Measurements from ENCODE around the gene SOCS2. TPM values are rescaled to one million over a fixed set of nuclear protein-coding genes. Genes with fewer than 3 reads are reported as not detected.
A peak's percentile ranks its signal among the peaks of the same experiment; 100 is the strongest.

The SOCS2 gene
- total RNA-seq, 1 donor from 2014 or later = 65.2 TPM

- FAIRE-seq (no peak), DNase-seq (ENCODE audit: low spot score in 2 of 2) (no peak)
Observed at GRCh38 chr12:93563807-93564538, 8.5 kb upstream of the SOCS2 start.

GRCh38 chr12:93565760-93566159 lies 6.7 kb upstream of the SOCS2 start:
- FAIRE-seq (no peak), DNase-seq (ENCODE audit: low spot score in 2 of 2) (no peak)

GRCh38 chr12:93567174-93567573 lies 5.3 kb upstream of the SOCS2 start:
- DNase-seq (ENCODE audit: low spot score in 2 of 2) (no peak), FAIRE-seq (no peak)

- FAIRE-seq = no peak
- no peak for DNase-seq (ENCODE audit: low spot score in 2 of 2)
Observed at GRCh38 chr12:93568091-93568490, 4.4 kb upstream of the SOCS2 start.

GRCh38 chr12:93569301-93569655 lies 3.2 kb upstream of the SOCS2 start:
- FAIRE-seq (no peak), DNase-seq (ENCODE audit: low spot score in 2 of 2) (no peak)

GRCh38 chr12:93569656-93570551 lies 2.6 kb upstream of the SOCS2 start:
- DNase-seq (ENCODE audit: low spot score in 2 of 2) (peak; percentile 79 to 87), FAIRE-seq (no peak)

- no peak for FAIRE-seq
- DNase-seq (ENCODE audit: low spot score in 2 of 2) = peak; percentile 93 to 94
Observed at GRCh38 chr12:93570552-93571364, 1.7 kb upstream of the SOCS2 start.

GRCh38 chr12:93571365-93571924 lies 1.0 kb upstream of the SOCS2 start:
- FAIRE-seq = no peak
- DNase-seq (ENCODE audit: low spot score in 2 of 2) = peak; percentile 33 to 51

- DNase-seq (ENCODE audit: low spot score in 2 of 2) = peak; percentile 23 to 33
Observed at GRCh38 chr12:93572712-93573551, 457 bp downstream of the SOCS2 start.

GRCh38 chr12:93573552-93574223 lies 1.2 kb downstream of the SOCS2 start:
- FAIRE-seq = no peak
- no peak for DNase-seq (ENCODE audit: low spot score in 2 of 2)

More at GRCh38 chr12:93572712-93573551, 457 bp downstream of the SOCS2 start:
- FAIRE-seq = no peak

- FAIRE-seq (no peak), DNase-seq (ENCODE audit: low spot score in 2 of 2) (no peak)
Observed at GRCh38 chr12:93577222-93577621, 4.7 kb downstream of the SOCS2 start.

GRCh38 chr12:93578221-93578620 lies 5.7 kb downstream of the SOCS2 start:
- FAIRE-seq (no peak), DNase-seq (ENCODE audit: low spot score in 2 of 2) (no peak)

GRCh38 chr12:93580682-93581081 lies 8.2 kb downstream of the SOCS2 start:
- FAIRE-seq = no peak
- no peak for DNase-seq (ENCODE audit: low spot score in 2 of 2)

- FAIRE-seq (no peak), DNase-seq (ENCODE audit: low spot score in 2 of 2) (no peak)
Observed at GRCh38 chr12:93581370-93581769, 8.9 kb downstream of the SOCS2 start.

GRCh38 chr12:93582351-93582750 lies 9.9 kb downstream of the SOCS2 start:
- no peak for FAIRE-seq

GRCh38 chr12:93583627-93584392 lies 11.3 kb downstream of the SOCS2 start:
- DNase-seq (ENCODE audit: low spot score in 2 of 2) (no peak), FAIRE-seq (no peak)

More at GRCh38 chr12:93582351-93582750, 9.9 kb downstream of the SOCS2 start:
- no peak for DNase-seq (ENCODE audit: low spot score in 2 of 2)

GRCh38 chr12:93585247-93585646 lies 12.8 kb downstream of the SOCS2 start:
- DNase-seq (ENCODE audit: low spot score in 2 of 2) (no peak), FAIRE-seq (no peak)

GRCh38 chr12:93587611-93588010 lies 15.1 kb downstream of the SOCS2 start:
- no peak for DNase-seq (ENCODE audit: low spot score in 2 of 2)
- no peak for FAIRE-seq
